ENCODE measurements around the gene INSL3. TPM values are rescaled to one million over a fixed set of nuclear protein-coding genes. Genes with fewer than 3 reads are reported as not detected.

INSL3 gene
- total RNA-seq, 1 donor from 2014 or later = not detected

DNA sequence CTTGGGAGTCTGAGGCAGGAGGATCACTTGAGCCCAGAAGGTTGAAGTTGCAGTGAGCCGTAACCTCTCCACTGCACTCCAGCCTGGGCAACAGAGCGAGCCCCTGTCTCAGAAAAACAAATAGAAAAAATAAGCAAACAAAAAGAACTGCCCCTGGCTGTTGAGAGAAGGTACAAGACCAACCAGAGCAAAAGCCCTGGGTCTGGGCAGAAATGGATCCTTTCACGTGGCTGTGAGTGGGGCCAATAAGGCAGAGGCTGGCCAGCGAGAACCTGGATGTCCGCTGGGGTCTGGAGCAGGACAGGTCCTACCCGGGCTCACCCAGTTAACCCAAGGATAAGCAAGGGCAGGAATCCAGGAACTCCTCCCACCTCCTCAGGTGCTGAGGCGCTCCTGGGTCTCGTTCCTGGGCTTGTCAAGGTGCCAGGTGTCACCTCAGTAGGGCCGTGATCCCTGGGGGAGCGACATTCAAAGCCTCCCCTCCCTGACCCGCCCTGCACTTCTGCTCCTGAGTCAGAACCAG, 45.7 kb upstream of the INSL3 start:
- Histone ChIP-seq H3K4me2 (no peak overlapping the region), H3K4me3 (no peak overlapping the region), H3K4me1 (no peaks in the 10 kb centered on the region), H3K27ac (no peak overlapping the region), H3K36me3 (no peaks in the 10 kb centered on the region), H3K9ac (no peak overlapping the region), H2AFZ (replicated peaks) (no peak overlapping the region), H3K27me3 (peaks cover 38% of the 10 kb centered on the region), H3F3A (ENCODE audit: low read depth) (peaks cover 50% of the 10 kb centered on the region), H3K9me3 (ENCODE audit: low read depth) (no peaks in the 10 kb centered on the region), H3K79me2 (ENCODE audit: low read depth) (peaks cover 9% of the 10 kb centered on the region), H4K20me1 (ENCODE audit: low read depth) (peaks cover 29% of the 10 kb centered on the region)
- Mint-ChIP-seq H3K9me3 (no peaks in the 10 kb centered on the region), H3K27me3 (ENCODE audit: insufficient read depth, low read depth) (peaks cover 14% of the 10 kb centered on the region), H3K4me1 (no peaks in the 10 kb centered on the region), H3K4me3 (no peak overlapping the region), H3K36me3 (peaks cover 17% of the 10 kb centered on the region), H3K27ac (no peak overlapping the region)
- no peak for DNase-seq (ENCODE audit: low spot score)
- no peak for TF ChIP-seq EZH2phosphoT487 (IDR thresholded peaks at IDR 0.05)
- TF ChIP-seq, protein P1, sequence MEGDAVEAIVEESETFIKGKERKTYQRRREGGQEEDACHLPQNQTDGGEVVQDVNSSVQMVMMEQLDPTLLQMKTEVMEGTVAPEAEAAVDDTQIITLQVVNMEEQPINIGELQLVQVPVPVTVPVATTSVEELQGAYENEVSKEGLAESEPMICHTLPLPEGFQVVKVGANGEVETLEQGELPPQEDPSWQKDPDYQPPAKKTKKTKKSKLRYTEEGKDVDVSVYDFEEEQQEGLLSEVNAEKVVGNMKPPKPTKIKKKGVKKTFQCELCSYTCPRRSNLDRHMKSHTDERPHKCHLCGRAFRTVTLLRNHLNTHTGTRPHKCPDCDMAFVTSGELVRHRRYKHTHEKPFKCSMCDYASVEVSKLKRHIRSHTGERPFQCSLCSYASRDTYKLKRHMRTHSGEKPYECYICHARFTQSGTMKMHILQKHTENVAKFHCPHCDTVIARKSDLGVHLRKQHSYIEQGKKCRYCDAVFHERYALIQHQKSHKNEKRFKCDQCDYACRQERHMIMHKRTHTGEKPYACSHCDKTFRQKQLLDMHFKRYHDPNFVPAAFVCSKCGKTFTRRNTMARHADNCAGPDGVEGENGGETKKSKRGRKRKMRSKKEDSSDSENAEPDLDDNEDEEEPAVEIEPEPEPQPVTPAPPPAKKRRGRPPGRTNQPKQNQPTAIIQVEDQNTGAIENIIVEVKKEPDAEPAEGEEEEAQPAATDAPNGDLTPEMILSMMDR (IDR thresholded peaks at IDR 0.05) = no peak
- no peak for TF ChIP-seq EZH2 (IDR thresholded peaks at IDR 0.05)

DNA sequence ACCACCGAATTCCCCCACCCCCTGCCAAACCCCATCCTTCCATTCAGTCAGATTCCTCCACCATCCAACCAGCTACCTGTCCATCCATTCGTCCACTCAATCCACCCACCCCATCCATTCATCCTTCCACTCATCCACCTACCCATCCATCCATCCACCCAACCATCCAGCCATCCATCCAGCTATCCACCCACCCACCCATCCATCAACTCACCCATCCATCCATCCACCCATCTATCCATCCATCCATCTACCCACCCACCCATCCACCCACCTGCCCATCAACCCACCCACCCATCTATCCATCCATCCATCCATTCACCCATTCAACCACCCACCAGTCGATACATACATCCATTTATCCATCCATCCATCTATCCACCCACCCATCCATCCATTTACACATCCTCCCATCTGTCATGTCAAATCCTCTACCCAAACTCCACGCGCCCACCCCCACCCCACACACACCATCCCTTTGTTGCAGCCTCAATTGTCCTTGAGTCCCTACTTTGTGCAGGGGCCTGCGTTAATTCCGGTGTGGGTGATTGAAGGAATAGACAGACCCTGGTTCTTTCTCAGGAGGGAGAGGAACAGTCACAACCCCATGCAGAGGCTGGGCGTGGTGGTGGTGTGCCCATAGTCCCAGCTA, 45.1 kb upstream of the INSL3 start:
- H3K4me3 Mint-ChIP-seq = no peak overlapping the region
- peaks cover 35% of the 10 kb centered on the region for H4K20me1 ChIP-seq (ENCODE audit: low read depth)
- H3K9ac ChIP-seq = no peak overlapping the region
- no peaks in the 10 kb centered on the region for H3K36me3 ChIP-seq
- H3K4me1 Mint-ChIP-seq = peaks cover 3% of the 10 kb centered on the region
- peaks cover 32% of the 10 kb centered on the region for H3K27me3 ChIP-seq
- peaks cover 14% of the 10 kb centered on the region for H3K79me2 ChIP-seq (ENCODE audit: low read depth)
- peaks cover 20% of the 10 kb centered on the region for H3K36me3 Mint-ChIP-seq
- no peaks in the 10 kb centered on the region for H3K4me1 ChIP-seq
- no peaks in the 10 kb centered on the region for H3K9me3 Mint-ChIP-seq
- H3K27ac ChIP-seq = no peak overlapping the region
- H2AFZ ChIP-seq (replicated peaks) = no peak overlapping the region
- H3K9me3 ChIP-seq (ENCODE audit: low read depth) = no peaks in the 10 kb centered on the region
- peaks cover 14% of the 10 kb centered on the region for H3K27me3 Mint-ChIP-seq (ENCODE audit: insufficient read depth, low read depth)
- H3F3A ChIP-seq (ENCODE audit: low read depth) = peaks cover 50% of the 10 kb centered on the region
- DNase-seq (ENCODE audit: low spot score) = no peak
- H3K4me2 ChIP-seq = no peak overlapping the region
- no peak overlapping the region for H3K27ac Mint-ChIP-seq
- H3K4me3 ChIP-seq = no peak overlapping the region
- TF ChIP-seq EZH2phosphoT487 (IDR thresholded peaks at IDR 0.05) (no peak), EZH2 (IDR thresholded peaks at IDR 0.05) (no peak)
- TF ChIP-seq, protein P1 (IDR thresholded peaks at IDR 0.05) = no peak

DNA sequence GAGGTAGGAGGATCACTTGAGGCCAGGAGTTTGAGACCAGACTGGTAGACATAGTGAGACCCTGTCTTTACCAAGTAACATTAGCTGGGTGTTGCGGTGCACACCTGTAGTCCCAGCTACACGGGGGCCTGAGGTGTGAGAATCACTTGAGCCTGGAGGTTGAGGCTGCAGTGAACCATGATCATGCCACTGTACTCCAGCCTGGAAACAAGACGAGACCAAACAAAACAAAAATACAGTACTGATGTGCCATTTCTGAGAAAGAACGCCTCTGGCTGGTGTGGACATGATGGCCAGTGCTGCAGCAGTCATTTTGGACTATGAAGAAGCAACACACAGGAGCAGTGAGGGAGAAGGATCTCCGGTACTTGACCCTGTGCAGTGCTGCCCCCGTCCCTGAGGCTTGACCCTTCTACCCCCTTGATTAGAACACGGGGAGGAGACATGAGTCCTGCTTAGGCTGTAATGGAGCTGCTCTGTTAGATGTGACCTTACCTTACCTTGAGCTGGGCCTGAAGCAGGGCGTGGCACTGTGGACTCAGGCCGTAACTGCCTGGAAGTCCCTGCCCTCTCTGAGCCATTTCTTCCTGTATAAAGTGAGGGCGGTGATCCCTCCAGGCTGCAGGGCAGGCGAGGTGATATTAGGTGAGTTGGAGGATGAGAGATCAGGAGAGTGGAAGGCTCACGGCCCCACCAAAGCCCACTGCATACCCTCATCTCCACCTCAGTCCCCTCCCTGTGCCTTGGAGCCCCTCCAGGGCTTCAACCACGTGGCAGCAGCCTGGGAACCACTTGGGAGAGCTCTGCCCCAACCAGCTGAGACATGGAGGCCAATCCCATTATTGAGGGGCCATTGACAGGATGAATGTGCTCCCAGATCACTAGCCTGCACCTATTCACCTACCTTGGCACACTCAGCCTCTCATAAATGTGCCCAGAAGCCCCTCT, 44.3 kb upstream of the INSL3 start:
- no peak for TF ChIP-seq EZH2phosphoT487 (IDR thresholded peaks at IDR 0.05)
- TF ChIP-seq, protein P1 (IDR thresholded peaks at IDR 0.05) = no peak
- TF ChIP-seq EZH2 (IDR thresholded peaks at IDR 0.05) = no peak
- H4K20me1 ChIP-seq (ENCODE audit: low read depth) = peaks cover 43% of the 10 kb centered on the region

More for the DNA sequence above, 44.3 kb upstream of the INSL3 start:
- H3K4me3 ChIP-seq = no peak overlapping the region
- Mint-ChIP-seq H3K27me3 (ENCODE audit: insufficient read depth, low read depth) (peaks cover 15% of the 10 kb centered on the region), H3K9me3 (no peaks in the 10 kb centered on the region), H3K36me3 (peaks cover 27% of the 10 kb centered on the region), H3K27ac (no peak overlapping the region), H3K4me3 (no peak overlapping the region), H3K4me1 (peaks cover 11% of the 10 kb centered on the region)
- H3K27me3 ChIP-seq = peaks cover 24% of the 10 kb centered on the region
- H3K9me3 ChIP-seq (ENCODE audit: low read depth) = no peaks in the 10 kb centered on the region
- H3K36me3 ChIP-seq = peaks cover 4% of the 10 kb centered on the region
- H3K4me1 ChIP-seq = peaks cover 7% of the 10 kb centered on the region
- H2AFZ ChIP-seq (replicated peaks) = no peak overlapping the region
- no peak overlapping the region for H3K4me2 ChIP-seq
- H3K79me2 ChIP-seq (ENCODE audit: low read depth) = peaks cover 22% of the 10 kb centered on the region
- peaks cover 58% of the 10 kb centered on the region for H3F3A ChIP-seq (ENCODE audit: low read depth)
- no peak overlapping the region for H3K9ac ChIP-seq
- DNase-seq (ENCODE audit: low spot score) = no peak
- peak overlapping the region; percentile 13 for H3K27ac ChIP-seq

Data from neural progenitor cell (in vitro differentiated cells).